Body of pancreas (tissue), 4 donors: ENCODE measurements around the gene ARHGEF33.

Experiments
- CTCF ChIP-seq, 7 experiments: fragments of 450-650 bp in 4 of 7; fragments of 200-600 bp in 3 of 7; sonication (generic) in 3 of 7; IDR thresholded peaks; one replicate each; pipeline ENCODE4 v1.5.1; 2016 to 2019; ENCODE audit warnings: antibody characterized with exemption in 7 of 7
- POLR2A ChIP-seq, 3 donors: fragments of 450-650 bp; IDR thresholded peaks; one replicate each; pipeline ENCODE4 v1.6.1; 2016; ENCODE audit warnings: antibody characterized with exemption in 3 of 3, mild to moderate bottlenecking in 2 of 3

GRCh38 chr2:38887347-38887746, 2.3 kb upstream of the ARHGEF33 start:
- TF ChIP-seq CTCF (IDR thresholded peaks at IDR 0.05) (no peak), POLR2A (IDR thresholded peaks at IDR 0.05) (no peak)
